ENCODE results near the gene ARHGDIB.
A peak's percentile ranks its signal among the peaks of the same experiment; 100 is the strongest.

The ARHGDIB gene

GRCh38 chr12:14961466-14962152 lies at the start of gene ARHGDIB:
ARHGDIB (minus strand) TSS chr12:14961601; CDS start chr12:14950712, 10,889 bp downstream.
- peak within 1 kb of the TSS; percentile 99 for H3K4me3 Mint-ChIP-seq
- peaks cover 79% of the 10 kb centered on the region for H3K4me1 Mint-ChIP-seq (ENCODE audit: low read depth)
- H3K27me3 Mint-ChIP-seq = no peaks in the 10 kb centered on the region
- H3K9me3 Mint-ChIP-seq (ENCODE audit: low read depth) = no peaks in the 10 kb centered on the region
- H3K27ac Mint-ChIP-seq = peak within 1 kb of the TSS; percentile 98
- H3K36me3 Mint-ChIP-seq = peaks cover 9% of the 10 kb centered on the region

- H3K27ac Mint-ChIP-seq = no peak overlapping the region
- H3K27me3 Mint-ChIP-seq = peaks cover 14% of the 10 kb centered on the region
- H3K4me3 Mint-ChIP-seq = no peak overlapping the region
- H3K36me3 Mint-ChIP-seq = no peaks in the 10 kb centered on the region
- no peaks in the 10 kb centered on the region for H3K4me1 Mint-ChIP-seq (ENCODE audit: low read depth)
- no peaks in the 10 kb centered on the region for H3K9me3 Mint-ChIP-seq (ENCODE audit: low read depth)
These were observed 49.8 kb upstream of the ARHGDIB start for GRCh38 chr12:15011162-15011561.

DNA sequence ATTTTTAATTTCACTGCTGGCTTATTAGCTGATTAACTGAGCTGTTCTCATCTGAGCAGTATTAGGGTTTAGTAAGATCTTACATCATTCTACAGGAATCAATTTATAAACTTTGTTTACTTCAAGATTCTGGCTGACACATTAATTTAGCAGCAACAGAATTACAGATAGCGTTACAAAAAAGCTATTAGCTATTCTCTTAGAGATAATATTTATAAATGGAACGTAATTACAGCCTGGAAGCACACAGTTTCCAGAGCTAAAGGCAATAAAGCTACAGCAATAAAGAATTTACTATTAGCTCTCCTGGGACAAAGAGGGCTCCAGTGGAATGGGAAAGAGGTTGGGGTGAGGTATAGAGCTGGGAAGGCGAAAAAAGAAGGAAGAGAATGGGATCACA lies 46.1 kb upstream of the ARHGDIB start:
- Mint-ChIP-seq H3K9me3 (ENCODE audit: low read depth) (no peaks in the 10 kb centered on the region), H3K4me3 (no peak overlapping the region), H3K4me1 (ENCODE audit: low read depth) (no peaks in the 10 kb centered on the region), H3K27me3 (peaks cover 16% of the 10 kb centered on the region), H3K36me3 (no peaks in the 10 kb centered on the region), H3K27ac (no peak overlapping the region)

DNA sequence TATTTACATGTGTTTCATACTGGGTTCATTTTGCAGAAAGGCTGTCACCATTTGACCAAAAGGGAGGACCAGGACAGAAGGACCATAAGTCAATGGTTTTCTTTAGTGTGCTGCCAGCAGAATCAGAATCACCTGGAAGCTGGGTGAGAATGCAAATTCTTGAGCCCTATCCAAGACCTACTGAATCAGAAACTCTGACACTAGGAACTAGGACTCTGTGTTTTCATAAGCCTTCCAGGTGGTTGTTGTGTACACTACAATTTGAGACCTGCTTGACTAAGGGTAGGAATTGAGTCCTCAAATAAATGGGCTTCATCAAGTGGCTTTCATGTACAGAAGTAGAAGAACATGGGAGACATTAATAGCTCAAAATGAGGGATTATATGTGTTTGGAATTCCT lies 43.7 kb upstream of the ARHGDIB start:
- no peaks in the 10 kb centered on the region for H3K9me3 Mint-ChIP-seq (ENCODE audit: low read depth)
- H3K36me3 Mint-ChIP-seq = no peaks in the 10 kb centered on the region
- H3K4me3 Mint-ChIP-seq = no peak overlapping the region
- H3K4me1 Mint-ChIP-seq (ENCODE audit: low read depth) = no peaks in the 10 kb centered on the region
- peaks cover 16% of the 10 kb centered on the region for H3K27me3 Mint-ChIP-seq
- H3K27ac Mint-ChIP-seq = no peak overlapping the region

- Mint-ChIP-seq H3K4me1 (ENCODE audit: low read depth) (no peaks in the 10 kb centered on the region), H3K4me3 (no peak overlapping the region), H3K36me3 (no peaks in the 10 kb centered on the region), H3K27me3 (peaks cover 13% of the 10 kb centered on the region), H3K9me3 (ENCODE audit: low read depth) (no peaks in the 10 kb centered on the region), H3K27ac (no peak overlapping the region)
These were observed 43.0 kb upstream of the ARHGDIB start for GRCh38 chr12:15004421-15004820.

DNA sequence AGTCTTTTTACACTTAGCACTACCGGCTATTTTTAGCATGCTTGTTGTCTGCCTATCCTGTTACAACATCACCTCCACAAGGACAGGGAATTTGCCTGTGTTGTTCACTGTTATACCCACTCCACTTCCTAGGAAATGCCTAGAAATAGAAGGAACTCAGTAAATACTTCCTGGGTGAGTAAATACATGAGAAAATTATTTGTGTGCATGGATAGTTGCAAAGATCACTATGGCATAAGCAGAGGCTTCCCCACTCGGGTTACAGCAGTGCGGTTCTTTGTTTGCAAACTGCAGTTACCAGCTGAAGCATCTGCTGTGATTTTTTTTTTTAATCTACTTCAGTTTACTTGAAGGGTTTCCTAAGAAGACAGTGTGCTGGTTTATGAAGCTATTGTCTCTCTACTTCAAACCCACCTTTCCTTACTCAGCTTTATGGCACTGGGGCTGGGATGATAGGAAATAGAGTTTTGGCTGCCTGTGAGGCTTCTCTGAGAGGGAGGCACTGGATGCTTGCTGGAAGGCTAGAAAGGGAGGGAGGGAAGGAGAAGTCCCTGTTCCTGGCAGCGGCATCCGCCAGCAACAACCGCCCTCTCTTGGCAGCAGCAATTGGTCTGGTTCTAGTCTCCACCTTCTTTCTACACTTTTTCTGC lies 40.5 kb upstream of the ARHGDIB start:
- Mint-ChIP-seq H3K9me3 (ENCODE audit: low read depth) (no peaks in the 10 kb centered on the region), H3K36me3 (no peaks in the 10 kb centered on the region), H3K4me3 (no peak overlapping the region), H3K27me3 (peaks cover 8% of the 10 kb centered on the region), H3K4me1 (ENCODE audit: low read depth) (no peaks in the 10 kb centered on the region), H3K27ac (no peak overlapping the region)

DNA sequence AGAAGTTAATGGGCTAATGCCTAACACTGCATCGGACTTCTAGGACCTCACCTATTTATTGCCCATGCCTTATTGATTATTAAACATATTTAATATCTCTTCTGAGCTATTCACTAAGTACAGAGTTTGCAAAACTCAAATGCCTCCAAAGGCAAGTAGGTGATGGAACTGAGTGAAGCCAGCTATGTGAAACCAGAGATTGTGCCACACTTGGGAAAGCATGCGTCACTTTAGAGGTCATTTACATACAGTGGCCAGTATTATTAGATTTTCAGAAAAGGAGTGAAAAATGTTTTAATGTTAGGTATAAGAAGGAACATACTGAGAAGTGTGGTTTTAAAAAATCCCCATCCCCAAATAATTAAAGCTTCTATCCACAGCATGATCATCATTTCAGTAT lies 39.2 kb upstream of the ARHGDIB start:
- peaks cover 4% of the 10 kb centered on the region for H3K4me1 Mint-ChIP-seq (ENCODE audit: low read depth)
- no peaks in the 10 kb centered on the region for H3K36me3 Mint-ChIP-seq
- no peak overlapping the region for H3K4me3 Mint-ChIP-seq
- no peak overlapping the region for H3K27ac Mint-ChIP-seq
- peaks cover under 1% of the 10 kb centered on the region for H3K27me3 Mint-ChIP-seq
- H3K9me3 Mint-ChIP-seq (ENCODE audit: low read depth) = no peaks in the 10 kb centered on the region

DNA sequence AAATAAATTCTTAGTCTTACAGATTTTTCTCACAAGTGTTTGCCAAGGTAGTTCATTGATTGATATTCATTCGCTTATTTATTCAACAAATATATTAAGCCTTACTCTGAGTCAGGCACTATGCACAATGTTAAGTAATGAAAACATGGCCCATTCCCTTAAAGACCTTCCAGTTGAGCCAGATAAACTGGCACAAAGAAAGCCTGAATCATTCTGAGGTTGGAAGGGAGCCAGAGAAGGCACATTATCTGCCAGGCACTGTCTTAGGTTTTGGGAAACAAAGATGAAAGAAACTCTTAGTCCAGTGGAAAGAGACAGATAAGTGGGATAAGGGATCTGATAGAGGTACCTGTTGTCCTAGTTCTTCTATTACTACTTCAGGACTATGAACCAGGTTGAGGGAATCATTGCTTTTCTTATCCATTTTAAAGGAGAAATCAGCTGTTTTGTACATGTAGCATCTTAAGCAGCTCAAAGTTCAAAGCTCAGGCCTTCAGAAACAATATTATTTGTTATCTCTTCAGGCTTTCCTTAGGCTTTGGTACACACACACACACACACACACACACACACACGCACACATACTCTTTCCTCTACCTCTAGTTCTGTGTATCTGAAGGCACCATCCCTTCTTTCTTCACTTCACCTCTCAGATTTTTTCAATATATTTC lies 38.4 kb upstream of the ARHGDIB start:
- H3K27ac Mint-ChIP-seq = no peak overlapping the region
- H3K9me3 Mint-ChIP-seq (ENCODE audit: low read depth) = no peaks in the 10 kb centered on the region
- peaks cover 11% of the 10 kb centered on the region for H3K4me1 Mint-ChIP-seq (ENCODE audit: low read depth)
- H3K36me3 Mint-ChIP-seq = no peaks in the 10 kb centered on the region
- H3K4me3 Mint-ChIP-seq = no peak overlapping the region
- no peaks in the 10 kb centered on the region for H3K27me3 Mint-ChIP-seq

DNA sequence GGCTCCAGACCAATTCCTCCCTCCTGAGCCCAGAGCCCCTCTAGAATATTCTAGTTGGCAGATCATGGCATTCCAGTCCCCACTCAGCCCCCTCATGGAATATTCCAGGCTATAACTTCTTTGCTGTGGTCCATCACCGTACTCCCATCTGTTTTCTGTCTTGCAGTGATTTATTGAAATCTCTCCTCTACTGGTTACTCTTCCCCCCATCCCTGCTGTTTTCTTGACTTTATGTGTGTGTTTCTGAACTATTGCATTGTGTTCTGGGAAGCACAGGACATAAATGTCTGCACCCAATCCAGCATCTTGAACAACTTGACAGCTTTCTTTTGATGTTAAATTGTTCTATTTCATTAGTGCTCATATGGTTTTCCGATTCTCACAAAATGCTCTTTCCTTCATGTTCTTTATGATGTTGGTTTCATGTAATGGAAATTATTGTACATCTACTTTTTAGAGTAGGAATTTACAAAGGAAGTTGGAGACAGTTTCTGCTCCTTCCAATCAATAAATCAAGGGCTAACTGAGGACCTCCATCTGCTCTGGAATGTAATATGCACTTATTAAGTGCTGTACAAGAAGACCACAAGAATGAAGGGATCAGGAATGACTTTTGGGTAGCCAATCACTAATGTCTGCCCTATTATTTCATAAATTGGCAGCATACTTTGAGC lies 37.8 kb upstream of the ARHGDIB start:
- H3K4me3 Mint-ChIP-seq = no peak overlapping the region
- no peak overlapping the region for H3K27ac Mint-ChIP-seq
- peaks cover 18% of the 10 kb centered on the region for H3K4me1 Mint-ChIP-seq (ENCODE audit: low read depth)
- H3K27me3 Mint-ChIP-seq = no peaks in the 10 kb centered on the region
- H3K36me3 Mint-ChIP-seq = no peaks in the 10 kb centered on the region
- no peaks in the 10 kb centered on the region for H3K9me3 Mint-ChIP-seq (ENCODE audit: low read depth)

DNA sequence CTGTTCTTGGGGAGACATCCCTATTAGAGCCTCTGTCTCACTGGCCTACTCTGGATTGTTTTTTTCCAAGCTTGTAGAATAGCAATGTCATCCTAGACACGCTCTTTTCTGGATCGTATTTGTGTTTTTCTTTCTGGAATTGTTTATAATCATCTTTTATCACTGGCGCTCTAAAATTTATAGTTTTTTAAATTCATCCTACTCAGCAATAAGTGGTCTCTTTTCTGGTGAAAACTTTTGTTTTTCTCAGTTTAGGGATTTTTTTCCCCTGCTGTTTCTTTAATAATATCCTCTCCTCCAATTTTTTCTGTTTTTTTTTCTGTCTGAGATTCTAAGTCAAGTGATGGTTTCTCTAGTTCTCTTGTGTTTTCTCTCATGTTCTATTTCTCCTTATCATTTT lies 36.6 kb upstream of the ARHGDIB start:
- Mint-ChIP-seq H3K4me1 (ENCODE audit: low read depth) (peaks cover 28% of the 10 kb centered on the region), H3K4me3 (no peak overlapping the region), H3K9me3 (ENCODE audit: low read depth) (no peaks in the 10 kb centered on the region), H3K36me3 (no peaks in the 10 kb centered on the region), H3K27ac (no peak overlapping the region), H3K27me3 (no peaks in the 10 kb centered on the region)

- Mint-ChIP-seq H3K27me3 (no peaks in the 10 kb centered on the region), H3K4me1 (ENCODE audit: low read depth) (peaks cover 31% of the 10 kb centered on the region), H3K9me3 (ENCODE audit: low read depth) (no peaks in the 10 kb centered on the region), H3K4me3 (peak overlapping the region; percentile 35), H3K36me3 (no peaks in the 10 kb centered on the region), H3K27ac (peak overlapping the region; percentile 59)
These were observed 34.4 kb upstream of the ARHGDIB start for GRCh38 chr12:14995583-14996425.

DNA sequence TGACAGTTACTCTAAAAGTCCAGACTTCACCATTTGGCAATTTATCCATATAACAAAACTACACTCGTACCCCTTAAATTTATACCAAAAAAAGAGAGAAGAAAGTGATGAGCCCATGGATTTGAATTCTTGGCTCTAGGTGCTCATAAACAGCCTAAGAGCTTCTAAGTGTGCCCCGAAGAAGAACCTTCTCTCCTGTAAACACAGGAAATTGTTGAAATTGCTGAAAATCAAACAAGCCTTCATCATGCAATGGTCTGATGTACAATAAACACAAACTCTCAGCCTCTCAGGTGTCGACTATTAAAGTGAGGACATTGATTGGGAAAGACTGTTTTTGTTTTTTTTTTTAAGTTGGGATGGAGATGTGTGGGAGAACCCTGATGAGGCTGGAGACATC lies 33.2 kb upstream of the ARHGDIB start:
- peak overlapping the region; percentile 18 for H3K4me3 Mint-ChIP-seq
- peaks cover 4% of the 10 kb centered on the region for H3K36me3 Mint-ChIP-seq
- H3K9me3 Mint-ChIP-seq (ENCODE audit: low read depth) = no peaks in the 10 kb centered on the region
- H3K4me1 Mint-ChIP-seq (ENCODE audit: low read depth) = peaks cover 34% of the 10 kb centered on the region
- H3K27me3 Mint-ChIP-seq = no peaks in the 10 kb centered on the region
- peak overlapping the region; percentile 82 for H3K27ac Mint-ChIP-seq

DNA sequence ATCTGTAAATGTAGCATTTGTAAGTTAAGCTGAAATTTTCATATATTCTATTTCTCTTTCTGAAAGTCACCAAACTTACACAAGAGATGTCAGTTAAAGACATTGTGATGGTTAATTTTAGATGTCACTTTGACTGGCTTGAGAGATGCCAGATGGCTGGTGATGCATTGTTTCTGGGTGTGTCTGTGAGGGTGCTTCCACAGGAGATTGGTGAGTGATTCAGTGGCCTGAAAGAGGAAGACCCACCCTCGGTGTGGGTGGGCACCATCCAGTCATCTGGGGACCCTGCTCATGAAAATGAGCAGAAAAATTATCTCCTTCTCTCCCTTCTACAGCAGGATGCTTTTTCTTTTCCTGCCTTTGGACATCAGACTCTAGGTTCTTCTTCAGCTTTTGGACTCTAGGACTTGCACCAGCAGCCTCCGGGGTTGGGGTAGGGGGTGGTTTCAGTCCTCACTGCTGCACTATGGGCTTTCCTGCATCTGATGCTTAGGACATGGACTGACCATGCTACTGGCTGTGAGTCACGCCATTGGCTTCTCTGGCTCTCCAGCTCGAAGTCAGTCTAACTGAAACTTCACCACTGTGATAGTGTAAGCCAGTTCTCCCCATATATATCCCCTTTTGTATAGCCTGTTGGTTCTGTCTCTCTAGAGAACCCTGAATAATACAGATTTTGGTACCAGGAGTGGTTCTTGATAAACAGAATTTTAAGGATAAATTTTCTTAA lies 32.3 kb upstream of the ARHGDIB start:
- Mint-ChIP-seq H3K36me3 (peaks cover 4% of the 10 kb centered on the region), H3K9me3 (ENCODE audit: low read depth) (no peaks in the 10 kb centered on the region), H3K4me3 (no peak overlapping the region), H3K27me3 (no peaks in the 10 kb centered on the region), H3K4me1 (ENCODE audit: low read depth) (peaks cover 36% of the 10 kb centered on the region), H3K27ac (peak overlapping the region; percentile 18)

DNA sequence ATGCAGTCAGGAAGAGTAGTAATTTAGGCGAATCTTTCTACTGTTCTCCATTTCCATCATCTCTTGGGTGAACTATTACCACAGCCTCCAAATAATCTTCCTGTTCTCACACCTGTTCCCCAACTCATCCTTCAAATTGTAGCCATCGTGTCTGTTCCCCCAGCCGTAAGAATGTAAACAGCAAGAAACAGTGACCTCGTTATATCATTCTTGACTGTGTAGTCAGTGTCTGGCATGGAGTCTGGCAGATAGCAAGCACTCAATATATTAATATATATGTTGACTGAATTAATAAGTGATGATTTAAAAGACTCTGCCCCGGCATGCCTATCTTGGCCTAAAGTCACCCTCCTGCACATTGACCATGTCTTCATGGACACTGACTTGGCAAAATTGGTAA lies 31.7 kb upstream of the ARHGDIB start:
- no peak overlapping the region for H3K4me3 Mint-ChIP-seq
- no peaks in the 10 kb centered on the region for H3K9me3 Mint-ChIP-seq (ENCODE audit: low read depth)
- peak overlapping the region; percentile 18 for H3K27ac Mint-ChIP-seq
- H3K36me3 Mint-ChIP-seq = peaks cover 4% of the 10 kb centered on the region
- peaks cover 37% of the 10 kb centered on the region for H3K4me1 Mint-ChIP-seq (ENCODE audit: low read depth)
- no peaks in the 10 kb centered on the region for H3K27me3 Mint-ChIP-seq

Data from activated naive CD8-positive, alpha-beta T cell (primary cell).